ENCODE measurements around the gene LMAN2.

The LMAN2 gene

DNA sequence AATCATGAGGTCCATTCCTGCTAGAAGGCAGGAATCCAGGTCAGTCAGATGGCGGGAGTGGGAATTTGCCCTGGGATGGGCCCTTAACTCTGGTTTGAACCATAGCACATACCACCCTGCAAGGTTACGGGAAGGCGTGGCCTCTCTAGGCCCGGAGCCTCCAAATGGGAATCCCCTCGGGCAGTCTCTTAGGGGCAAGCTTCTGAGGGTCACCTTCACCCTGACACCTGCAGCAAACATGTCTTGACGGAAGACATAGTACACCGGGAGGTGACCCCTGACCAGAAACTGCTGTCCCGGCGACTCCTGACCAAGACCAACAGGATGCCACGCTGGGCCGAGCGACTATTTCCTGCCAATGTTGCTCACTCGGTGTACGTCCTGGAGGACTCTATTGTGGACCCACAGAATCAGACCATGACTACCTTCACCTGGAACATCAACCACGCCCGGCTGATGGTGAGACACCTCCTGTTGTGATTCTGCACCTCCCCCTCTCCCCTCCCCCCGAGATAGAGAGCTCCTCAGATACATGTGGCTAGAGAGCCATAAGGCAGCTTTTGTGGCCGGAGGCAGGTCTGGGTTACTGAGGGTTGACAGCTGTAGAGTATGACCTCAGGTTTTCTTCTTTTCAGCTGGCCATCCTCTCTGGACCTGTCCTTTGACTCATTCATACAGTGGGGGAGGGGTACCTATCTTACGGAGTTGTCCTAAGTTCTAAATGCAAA, 46.9 kb downstream of the LMAN2 start:
- no peak for DNase-seq

DNA sequence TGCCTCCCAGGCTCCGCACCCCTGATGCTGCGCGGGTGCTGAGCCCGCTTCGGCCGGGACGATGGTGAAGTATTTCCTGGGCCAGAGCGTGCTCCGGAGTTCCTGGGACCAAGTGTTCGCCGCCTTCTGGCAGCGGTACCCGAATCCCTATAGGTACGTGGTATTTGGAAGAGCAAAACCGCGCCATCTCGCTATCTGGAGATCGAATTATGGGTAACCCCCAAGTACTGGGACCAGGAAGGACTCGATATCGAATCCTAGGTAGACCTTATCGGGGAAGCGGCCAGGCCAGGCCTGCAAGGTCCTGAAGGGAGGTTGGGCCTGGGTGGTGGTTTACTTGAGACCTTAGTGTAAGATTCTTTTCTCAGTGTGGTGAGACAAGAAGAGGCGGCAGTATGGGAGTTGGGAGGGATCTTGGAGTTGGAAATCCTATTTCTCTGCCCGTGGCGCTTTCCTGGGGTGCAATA, 47.5 kb downstream of the LMAN2 start:
- DNase-seq, result no peak

DNA sequence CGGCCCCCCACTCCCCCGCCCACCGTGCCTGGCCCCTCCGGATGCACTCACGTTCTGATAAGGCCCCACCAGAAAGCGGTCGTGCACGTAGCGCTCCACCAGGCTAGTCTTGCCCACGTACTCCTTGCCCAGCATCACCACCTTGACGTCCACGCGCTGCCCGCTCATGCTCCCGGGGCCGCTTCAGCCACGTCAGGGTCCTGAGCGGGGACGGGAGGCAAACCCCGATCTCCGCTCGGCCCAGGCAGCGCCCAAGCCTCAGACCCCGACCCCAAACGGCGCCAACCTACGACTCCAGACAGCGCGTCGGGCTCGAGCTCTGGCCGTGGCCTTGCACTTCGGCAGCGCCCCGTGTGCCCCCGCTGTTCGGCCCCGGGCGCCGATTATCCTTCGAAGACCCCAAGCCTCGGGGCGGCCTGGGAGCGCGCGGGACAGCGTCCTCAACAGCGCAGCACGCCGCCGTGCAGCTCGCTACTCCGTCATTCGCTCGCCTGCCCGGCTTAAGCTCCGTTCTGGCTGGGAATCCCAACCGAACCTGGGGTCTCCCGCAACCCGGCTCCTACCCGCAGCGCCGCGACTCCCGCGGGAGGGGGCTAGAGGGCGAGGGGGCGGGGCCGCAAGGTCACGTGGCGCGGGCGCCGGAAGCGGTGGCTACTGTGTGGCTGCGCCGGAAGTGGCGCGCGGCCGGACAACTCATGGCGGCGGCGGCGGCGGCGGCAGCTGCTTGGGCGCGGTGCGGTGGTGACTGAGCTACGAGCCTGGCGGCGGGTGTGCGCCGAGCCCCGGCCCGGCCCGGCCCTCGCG, 48.1 kb downstream of the LMAN2 start, which contains the start of the genes PRELID1 and RAB24:
Gene PRELID1 (plus strand): TSS at position 679 of the 804 bp plus-strand sequence. CDS start 187 bp downstream, outside the sequence.
Gene RAB24 (minus strand): TSS at position 599 of the 804 bp plus-strand sequence. CDS start 431 bp downstream, at position 168.
- peak; percentile 88 for DNase-seq

GRCh38 chr5:177302354-177303110, 48.9 kb downstream of the LMAN2 start:
- DNase-seq, result no peak

GRCh38 chr5:177301503-177302165, 49.8 kb downstream of the LMAN2 start:
- DNase-seq, result no peak

DNA sequence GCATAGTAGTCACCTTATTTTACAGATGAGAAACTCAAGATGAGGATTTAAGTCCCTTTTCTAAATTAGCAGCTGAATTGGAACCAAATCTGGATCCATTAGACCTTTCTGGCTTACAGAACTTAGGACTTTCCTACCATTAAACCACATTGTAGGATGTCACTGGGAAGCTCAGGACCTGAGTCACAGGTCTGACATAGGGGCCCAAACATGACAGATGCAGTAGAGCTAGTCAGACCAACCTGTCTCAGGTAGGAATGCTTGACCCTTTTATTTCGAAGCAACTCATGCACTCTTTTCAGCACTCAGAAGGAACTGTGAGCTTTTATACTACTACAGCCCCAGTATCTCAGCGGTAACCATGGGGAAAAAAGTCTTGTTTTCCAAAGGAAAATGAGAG, 50.5 kb downstream of the LMAN2 start:
- DNase-seq, result no peak

GRCh38 chr5:177300236-177300880, 51.1 kb downstream of the LMAN2 start:
- DNase-seq, result peak; percentile 36

DNA sequence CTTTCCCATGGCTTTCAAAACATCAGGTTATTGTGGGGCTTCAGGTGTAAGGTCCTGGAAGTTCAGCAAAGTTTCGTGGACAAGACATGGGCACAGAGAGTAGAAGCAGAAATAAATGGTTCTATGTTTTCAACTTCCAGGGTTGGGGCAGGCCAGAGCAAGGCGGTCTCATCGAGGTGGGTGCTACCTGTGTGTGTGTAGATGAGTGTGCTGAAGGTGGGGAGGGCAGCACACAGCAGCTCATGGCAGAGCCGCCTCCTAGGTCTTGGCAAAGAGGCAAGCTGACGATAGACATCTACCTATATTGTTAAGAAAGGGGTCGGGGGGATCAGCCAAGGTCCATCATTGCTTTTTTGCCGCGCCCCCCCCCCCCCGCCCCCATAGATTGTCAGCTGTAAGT, 51.8 kb downstream of the LMAN2 start:
- DNase-seq, result no peak

GRCh38 chr5:177297922-177298321, 53.5 kb downstream of the LMAN2 start:
- no peak for DNase-seq

- no peak for DNase-seq
Observed at GRCh38 chr5:177296581-177296980, 54.9 kb downstream of the LMAN2 start.

- DNase-seq, result no peak
Observed at GRCh38 chr5:177295924-177296323, 55.5 kb downstream of the LMAN2 start.

GRCh38 chr5:177294632-177295031, 56.8 kb downstream of the LMAN2 start:
- no peak for DNase-seq

GRCh38 chr5:177293819-177294581, 57.5 kb downstream of the LMAN2 start:
- no peak for DNase-seq

- no peak for DNase-seq
Observed at GRCh38 chr5:177291735-177292134, 59.7 kb downstream of the LMAN2 start.

- no peak for DNase-seq
Observed at GRCh38 chr5:177290816-177291596, 60.5 kb downstream of the LMAN2 start.

- DNase-seq, result no peak
Observed at GRCh38 chr5:177288191-177288590, 63.3 kb downstream of the LMAN2 start.
